Endothelial cell of umbilical vein (primary cell): Measurements from ENCODE around the gene ALDH6A1. TPM values are rescaled to one million over a fixed set of nuclear protein-coding genes. Genes with fewer than 3 reads are reported as not detected.

ENCODE experiments used
- BruUV-seq: library from RNA; stranded (reverse); fragments of 400-500 nt; replicated peaks from 2 replicates; lab custom pipeline; 2021; lab: Mats Ljungman, UMichigan
- CTCF ChIA-PET: fragments of 300-600, 350-600 bp; sonication (Branson Sonifier 250); formaldehyde crosslinking; loops from one replicate; lab custom pipeline; 2021; ENCODE audit warnings: antibody characterized with exemption, inconsistent platforms; lab: Charles Lee
- POLR2A ChIA-PET: fragments of 300-600, 350-600 bp; sonication (Branson Sonifier 250); formaldehyde crosslinking; loops from one replicate; lab custom pipeline; 2021; ENCODE audit warnings: antibody characterized with exemption, inconsistent platforms; lab: Charles Lee
- DNase-seq: peaks from one replicate; pipeline ENCODE4 v3.0.0-alpha.2; 2011; ENCODE audit warnings: low read depth, low spot score
- FAIRE-seq: peaks from 2 replicates; lab custom pipeline; 2011; peaks lifted over from hg19 to GRCh38; lab: Jason Lieb, UNC
- H2AFZ ChIP-seq: 2 replicates; pipeline ENCODE4 v1.6.0; 2012; ENCODE audit warnings: low read depth, low read length, control low read depth, inconsistent platforms
- H3K27ac ChIP-seq: 2 replicates; pipeline ENCODE4 v1.5.1; 2011; ENCODE audit warnings: low read depth, mild to moderate bottlenecking, control low read depth, low read length, moderate library complexity; ENCODE audit not compliant: insufficient read depth
- H3K27me3 ChIP-seq, 2 experiments: 2 replicates each; pipeline versions ENCODE4 v1.6.0 to v1.6.1; 2011; ENCODE audit warnings: low read length in 2 of 2, mixed read lengths in 1 of 2; ENCODE audit not compliant: control insufficient read depth in 2 of 2, insufficient read depth in 2 of 2
- H3K36me3 ChIP-seq, 2 experiments: 2 replicates in 1 of 2; 3 replicates in 1 of 2; pipeline ENCODE4 v1.5.1; 2011; ENCODE audit warnings: low read length in 2 of 2, mild to moderate bottlenecking in 1 of 2, moderate library complexity in 1 of 2; ENCODE audit not compliant: control insufficient read depth in 2 of 2, insufficient read depth in 2 of 2; ENCODE audit errors: extremely low read depth in 1 of 2
- H3K4me1 ChIP-seq: 3 replicates; pipeline ENCODE4 v1.5.1; 2011; ENCODE audit warnings: mild to moderate bottlenecking, low read length; ENCODE audit not compliant: control insufficient read depth, insufficient read depth; ENCODE audit errors: extremely low read depth
- H3K4me2 ChIP-seq: 2 replicates; pipeline ENCODE4 v1.6.1; 2011; ENCODE audit warnings: low read length, control low read depth, mixed read lengths; ENCODE audit not compliant: insufficient read depth
- H3K4me3 ChIP-seq, 3 experiments: fragments of 200-600 bp in 1 of 3; sonication (generic), shearing (Covaris generic) in 1 of 3; replicated peaks in 1 of 3; 2 replicates each; pipeline ENCODE4 v1.5.1; 2011 to 2016; ENCODE audit warnings: control low read depth in 3 of 3, low read length in 3 of 3, mild to moderate bottlenecking in 2 of 3, inconsistent platforms in 1 of 3, low read depth in 1 of 3, moderate library complexity in 1 of 3; ENCODE audit not compliant: insufficient read depth in 1 of 3
- H3K79me2 ChIP-seq: 2 replicates; pipeline ENCODE4 v1.6.0; 2012; ENCODE audit warnings: low read length, inconsistent platforms; ENCODE audit not compliant: control insufficient read depth, insufficient read depth
- H3K9ac ChIP-seq: replicated peaks from 2 replicates; pipeline ENCODE3; 2011; ENCODE audit warnings: low read length, control low read depth; ENCODE audit not compliant: insufficient read depth; ENCODE audit errors: extremely low read depth
- H3K9me1 ChIP-seq: replicated peaks from 3 replicates; pipeline ENCODE4 v1.6.0; 2011; ENCODE audit warnings: mild to moderate bottlenecking, low read length; ENCODE audit not compliant: control insufficient read depth, insufficient read depth; ENCODE audit errors: extremely low read depth
- H3K9me3 ChIP-seq: replicated peaks from 2 replicates; pipeline ENCODE4 v1.5.1; 2012; ENCODE audit warnings: low read length, inconsistent platforms; ENCODE audit not compliant: control insufficient read depth, insufficient read depth
- H4K20me1 ChIP-seq: replicated peaks from 2 replicates; pipeline ENCODE3; 2011; ENCODE audit warnings: mild to moderate bottlenecking, low read length; ENCODE audit not compliant: control insufficient read depth, insufficient read depth; ENCODE audit errors: extremely low read depth
- EZH2 ChIP-seq: IDR thresholded peaks from 2 replicates; pipeline ENCODE4 v1.6.1; 2012; ENCODE audit warnings: borderline replicate concordance, low read depth, mild to moderate bottlenecking, moderate library complexity, low read length, inconsistent platforms; ENCODE audit not compliant: severe bottlenecking
- FOS ChIP-seq: IDR thresholded peaks from 2 replicates; pipeline ENCODE4 v1.6.1; 2011; ENCODE audit warnings: mild to moderate bottlenecking, low read length, moderate library complexity, borderline replicate concordance; ENCODE audit not compliant: insufficient read depth
- GATA2 ChIP-seq: IDR thresholded peaks from 2 replicates; pipeline ENCODE4 v1.7.0; 2011; ENCODE audit warnings: low read depth, mild to moderate bottlenecking, moderate library complexity, mixed read lengths, low read length; ENCODE audit not compliant: insufficient read length, insufficient read depth
- JUN ChIP-seq: IDR thresholded peaks from 2 replicates; pipeline ENCODE4 v1.6.1; 2011; ENCODE audit warnings: borderline replicate concordance, low read depth; ENCODE audit not compliant: insufficient read length, insufficient read depth
- MAX ChIP-seq: IDR thresholded peaks from 2 replicates; pipeline ENCODE4 v1.6.1; 2011; ENCODE audit not compliant: insufficient read depth, insufficient read length
- MYC ChIP-seq: IDR thresholded peaks from one replicate; pipeline ENCODE4 v1.6.1; 2011; ENCODE audit warnings: mild to moderate bottlenecking, low read depth, low read length
- POLR2A ChIP-seq: IDR thresholded peaks from 2 replicates; pipeline ENCODE4 v1.6.1; 2012; ENCODE audit warnings: low read depth, mild to moderate bottlenecking, control low read depth, low read length
- POLR2AphosphoS5 ChIP-seq: IDR thresholded peaks from 2 replicates; pipeline ENCODE4 v1.6.1; 2012; ENCODE audit warnings: low read depth, mild to moderate bottlenecking, control low read depth, low read length, moderate library complexity; ENCODE audit not compliant: insufficient read depth
- dilution Hi-C: fragments of 300-500 bp; cut with MboI; formaldehyde crosslinking; loops from one replicate; pipeline ENCODE4 v1.15.0; 2019; ENCODE audit warnings: low sequenced_read_pairs; ENCODE audit not compliant: extremely low pct_ligation_motif_present
- intact Hi-C: fragments of 100-400 bp; cut with micrococcal nuclease; formaldehyde crosslinking; loops from one replicate; pipeline ENCODE4 v1.10.0; 2022
- polyA plus RNA-seq, 4 experiments: library from polyadenylated mRNA; depleted of rRNA in 3 of 4; stranded (reverse) in 3 of 4; unstranded in 1 of 4; fragments of >200 nt; gene quantifications; 2 replicates each; pipeline versions ENCODE4 v1.2.1 to v1.2.3, GENCODE V29; 2011 to 2012; ENCODE audit warnings: missing spikeins in 1 of 4
- total RNA-seq: library from RNA; stranded (reverse); gene quantifications from 2 replicates; pipeline ENCODE4 v1.2.3, GENCODE V29; 2021
- TF ChIP-seq, protein P1 (sequence below), 2 donors: IDR thresholded peaks; 1 replicate in 1 of 2; 2 replicates in 1 of 2; pipeline ENCODE4 v1.5.1; 2011; ENCODE audit warnings: low read length in 2 of 2, mild to moderate bottlenecking in 2 of 2, moderate library complexity in 2 of 2, control low read depth in 1 of 2, inconsistent platforms in 1 of 2, low read depth in 1 of 2; ENCODE audit not compliant: insufficient read depth in 1 of 2; ENCODE audit errors: extremely low read depth in 1 of 2

ALDH6A1 gene
- total and polyA plus RNA-seq, 2 donors (not counting 3 experiments of a cell fraction or from before 2014, with no cell fraction given): 5.2 to 10.2 TPM

DNA sequence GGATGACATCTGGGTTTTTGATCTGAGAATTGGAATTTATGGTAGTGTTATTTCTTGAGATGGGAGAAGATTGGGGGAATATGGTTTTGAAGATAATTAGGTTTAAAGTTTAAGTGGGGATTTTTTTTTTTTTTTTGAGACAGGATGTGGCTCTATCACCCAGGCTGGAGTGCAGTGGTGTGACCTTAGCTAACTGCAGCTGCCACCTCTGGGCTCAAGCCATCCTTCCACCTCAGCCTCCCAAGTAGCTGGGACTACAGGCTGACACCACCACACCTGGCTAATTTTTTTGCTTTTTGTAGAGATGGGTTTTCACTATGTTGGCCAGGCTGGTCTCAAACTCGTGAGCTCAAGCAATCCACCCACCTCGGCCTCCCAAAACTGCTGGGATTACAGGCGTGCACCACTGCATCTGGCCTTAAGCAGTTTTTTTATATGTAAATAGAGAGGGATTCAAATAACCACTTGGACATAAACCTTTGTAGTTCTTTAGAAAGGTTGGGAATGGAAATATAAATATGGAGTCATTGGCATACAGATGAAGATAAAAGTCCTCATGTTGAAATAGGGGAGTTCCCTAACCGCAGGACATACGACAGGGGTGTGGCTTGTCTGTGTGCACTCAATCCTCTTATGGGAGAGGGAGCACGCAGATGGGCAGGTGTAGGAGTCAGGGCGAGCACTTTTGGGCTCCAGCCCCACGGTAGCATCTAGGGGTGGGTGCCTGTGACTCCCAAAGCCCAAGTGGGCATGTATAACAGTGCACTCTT, 5.2 kb upstream of the ALDH6A1 start:
- H4K20me1 ChIP-seq: no peaks in the 10 kb centered on the region
- no peak for FAIRE-seq
- H2AFZ ChIP-seq: no peak overlapping the region
- no peak for DNase-seq
- no peak overlapping the region for H3K9ac ChIP-seq
- H3K4me3 ChIP-seq: no peak overlapping the region
- H3K79me2 ChIP-seq: no peaks in the 10 kb centered on the region
- intact Hi-C loops: no loop called here
- no peak overlapping the region for H3K4me2 ChIP-seq
- H3K9me1 ChIP-seq: no peaks in the 10 kb centered on the region
- dilution Hi-C loops: no loop called here
- H3K9me3 ChIP-seq: no peaks in the 10 kb centered on the region
- peaks cover 0 to 3% of the 10 kb centered on the region in 2 experiments for H3K36me3 ChIP-seq
- POLR2A ChIA-PET: no interaction called here
- H3K27ac ChIP-seq: no peak overlapping the region
- H3K27me3 ChIP-seq: no peaks in the 10 kb centered on the region
- no peak for TF ChIP-seq JUN
- TF ChIP-seq POLR2A: no peak
- TF ChIP-seq GATA2: no peak
- TF ChIP-seq FOS: no peak
- TF ChIP-seq, protein P1, sequence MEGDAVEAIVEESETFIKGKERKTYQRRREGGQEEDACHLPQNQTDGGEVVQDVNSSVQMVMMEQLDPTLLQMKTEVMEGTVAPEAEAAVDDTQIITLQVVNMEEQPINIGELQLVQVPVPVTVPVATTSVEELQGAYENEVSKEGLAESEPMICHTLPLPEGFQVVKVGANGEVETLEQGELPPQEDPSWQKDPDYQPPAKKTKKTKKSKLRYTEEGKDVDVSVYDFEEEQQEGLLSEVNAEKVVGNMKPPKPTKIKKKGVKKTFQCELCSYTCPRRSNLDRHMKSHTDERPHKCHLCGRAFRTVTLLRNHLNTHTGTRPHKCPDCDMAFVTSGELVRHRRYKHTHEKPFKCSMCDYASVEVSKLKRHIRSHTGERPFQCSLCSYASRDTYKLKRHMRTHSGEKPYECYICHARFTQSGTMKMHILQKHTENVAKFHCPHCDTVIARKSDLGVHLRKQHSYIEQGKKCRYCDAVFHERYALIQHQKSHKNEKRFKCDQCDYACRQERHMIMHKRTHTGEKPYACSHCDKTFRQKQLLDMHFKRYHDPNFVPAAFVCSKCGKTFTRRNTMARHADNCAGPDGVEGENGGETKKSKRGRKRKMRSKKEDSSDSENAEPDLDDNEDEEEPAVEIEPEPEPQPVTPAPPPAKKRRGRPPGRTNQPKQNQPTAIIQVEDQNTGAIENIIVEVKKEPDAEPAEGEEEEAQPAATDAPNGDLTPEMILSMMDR (IDR thresholded peaks at IDR 0.05; ENCODE audit: extremely low read depth in 1 of 2, insufficient read depth in 1 of 2, low read depth in 1 of 2, low read length in 2 of 2): no peak
- no peak for TF ChIP-seq MAX
- TF ChIP-seq EZH2: no peak
- no peak for TF ChIP-seq POLR2AphosphoS5
- TF ChIP-seq MYC: no peak
- CTCF ChIA-PET: no interaction called here
- no TSS peak for BruUV-seq
- peaks cover 7% of the 10 kb centered on the region for H3K4me1 ChIP-seq
